HG03342 (cell line): ENCODE results near the gene ADGRE2.
"Not testable (repeated sequence)": the region's sequence is repeated elsewhere in the genome, so short reads cannot be mapped to it uniquely, and the experiment has no call there.

Source experiments
- ATAC-seq: cut with Tn5 transposase; IDR thresholded peaks from one replicate; pipeline ENCODE4 v1.9.1; 2021; ENCODE audit warnings: mild to moderate bottlenecking, moderate library complexity; ENCODE audit not compliant: unreplicated experiment

Gene ADGRE2

DNA sequence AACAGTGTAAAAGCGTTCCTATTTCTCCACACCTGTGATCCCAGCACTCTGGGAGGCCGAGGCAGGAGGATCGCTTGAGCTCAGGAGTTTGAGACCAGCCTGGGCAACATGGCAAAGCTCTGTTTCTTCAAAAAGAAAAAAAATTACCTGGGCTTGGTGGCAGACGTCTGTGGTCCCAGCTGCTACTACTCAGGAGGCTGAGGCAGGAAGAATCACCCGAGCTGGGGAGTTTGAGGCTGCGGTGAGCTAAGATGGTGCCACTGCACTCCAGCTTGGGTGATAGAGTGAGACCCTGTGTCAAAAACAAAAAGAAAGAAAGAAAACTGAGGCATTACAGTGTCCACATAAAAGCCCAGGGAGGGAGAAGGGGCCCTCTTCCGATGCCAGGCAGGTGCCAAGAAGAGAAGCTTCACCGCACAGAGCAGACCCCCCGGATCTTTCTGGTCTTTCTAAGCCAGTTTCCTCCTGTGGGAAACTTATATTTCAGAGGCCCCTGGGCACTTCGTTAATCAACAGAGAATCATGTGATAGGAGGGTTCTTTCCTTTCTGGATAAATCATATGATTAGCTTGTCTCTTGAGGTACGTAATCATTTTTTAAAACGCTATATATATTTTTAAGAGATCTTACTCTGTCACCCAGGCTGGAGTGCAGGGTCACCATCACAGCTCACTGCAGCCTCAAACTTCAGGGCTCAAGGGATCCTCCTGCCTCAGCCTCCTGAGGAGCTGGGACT is at the start of gene ADGRE2:
Gene ADGRE2, minus strand, starts transcription at position 451 of the 736 bp plus-strand sequence. CDS start 1,804 bp downstream, outside the sequence.
- ATAC-seq: not testable (repeated sequence)

DNA sequence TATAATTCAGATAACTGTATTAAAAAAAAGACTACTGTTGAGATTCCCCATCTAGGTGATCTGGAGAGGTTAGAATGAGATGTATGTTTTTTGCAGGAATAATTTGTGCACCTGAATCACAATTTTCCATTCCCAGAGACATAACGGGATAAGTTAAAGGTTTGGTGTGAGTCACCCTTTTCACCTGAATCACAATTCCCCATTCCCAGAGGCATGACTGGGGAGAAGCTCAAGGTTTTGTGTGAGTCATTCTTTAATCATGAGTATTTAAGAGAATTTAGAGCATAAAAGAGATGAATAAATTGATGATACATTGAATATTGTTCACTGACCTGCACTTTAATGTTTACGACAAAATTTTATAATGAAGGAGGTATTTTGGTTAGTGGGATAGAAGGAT is 47.6 kb upstream of the ADGRE2 start:
- ATAC-seq: no peak

DNA sequence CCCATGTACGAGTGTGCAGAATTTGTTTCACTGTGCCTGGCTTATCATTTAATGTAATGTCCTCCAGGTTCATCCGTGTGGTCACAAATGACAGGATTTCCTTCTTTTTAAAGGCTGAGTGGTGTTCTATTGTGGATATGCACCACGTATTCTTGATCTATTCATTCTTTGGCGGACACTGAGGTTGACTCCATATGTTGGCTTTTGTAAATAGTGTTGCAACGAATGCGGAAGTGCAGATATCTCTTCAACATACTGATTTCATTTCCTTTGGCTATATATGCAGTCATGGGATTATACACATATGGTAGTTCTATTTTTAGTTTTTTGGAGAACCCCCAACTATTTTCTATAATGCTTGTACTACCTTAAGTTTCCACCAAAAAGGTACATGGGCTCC is 43.6 kb upstream of the ADGRE2 start:
- ATAC-seq: no peak

DNA sequence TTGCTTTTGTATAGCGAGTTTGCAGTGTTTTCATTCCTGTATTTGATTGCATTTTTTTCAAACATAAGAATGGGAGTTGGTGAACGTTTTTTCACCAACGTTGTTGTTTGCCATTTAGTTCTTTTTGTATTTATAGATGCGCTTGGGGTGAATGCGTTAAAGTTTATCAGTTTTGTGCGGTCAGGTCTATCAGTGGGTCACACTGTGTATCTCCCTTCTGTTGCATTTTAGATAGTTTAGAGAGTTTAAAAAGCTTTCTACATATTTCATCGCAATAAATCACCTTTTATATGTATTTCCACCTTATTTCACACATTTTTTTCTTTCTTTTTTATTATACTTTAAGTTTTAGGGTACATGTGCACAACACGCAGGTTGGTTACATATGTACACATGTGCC is 40.2 kb upstream of the ADGRE2 start:
- no peak for ATAC-seq

DNA sequence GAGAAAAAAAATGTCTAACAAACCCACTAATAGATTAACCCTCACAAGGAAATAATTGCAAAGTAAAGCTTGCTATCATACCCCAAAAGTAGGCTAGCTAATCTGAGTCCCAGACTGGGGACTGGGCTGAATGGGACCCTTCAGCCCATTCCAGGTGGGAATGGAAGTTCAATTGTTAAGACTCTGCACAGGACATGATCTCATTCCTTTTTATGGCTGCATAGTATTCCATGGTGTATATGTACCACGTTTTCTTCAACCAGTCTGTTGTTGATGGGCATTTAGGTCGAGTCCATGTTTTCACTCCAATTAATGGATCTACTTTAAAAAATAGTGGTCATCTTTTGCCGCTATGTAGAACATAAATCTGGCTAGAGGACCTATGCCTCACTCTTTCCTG is 38.7 kb upstream of the ADGRE2 start:
- no peak for ATAC-seq

DNA sequence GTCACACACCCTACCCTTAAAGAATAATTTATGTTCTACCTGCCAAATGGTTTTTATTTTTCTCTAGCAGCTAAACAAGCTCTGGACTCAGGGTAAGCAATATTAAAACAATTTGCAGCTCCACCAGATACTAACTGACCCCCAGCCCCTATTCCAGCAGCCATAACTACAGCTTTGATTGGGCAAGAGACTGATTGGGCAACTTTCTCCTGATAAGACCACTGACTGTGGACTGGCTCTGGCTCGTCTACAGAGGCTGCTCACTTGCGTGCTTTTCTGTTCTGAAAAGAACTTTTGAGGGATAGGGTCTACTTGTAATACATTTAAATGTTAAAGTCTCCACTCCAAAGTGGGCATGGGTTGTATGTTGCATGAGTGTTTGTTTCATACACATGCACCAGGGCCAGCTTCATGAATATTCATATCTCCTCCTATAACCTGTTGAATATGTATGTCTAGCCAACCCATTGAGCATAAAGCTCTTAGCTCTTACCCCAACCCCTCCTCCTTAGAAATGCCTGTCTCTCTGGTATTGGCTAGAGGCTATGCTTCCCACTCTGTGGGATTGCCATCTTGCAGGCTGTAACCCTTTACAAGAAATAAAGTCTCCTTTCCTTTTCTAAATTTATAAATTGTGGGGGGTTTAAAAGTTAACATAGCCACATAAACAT is 36.8 kb upstream of the ADGRE2 start:
- ATAC-seq: no peak

DNA sequence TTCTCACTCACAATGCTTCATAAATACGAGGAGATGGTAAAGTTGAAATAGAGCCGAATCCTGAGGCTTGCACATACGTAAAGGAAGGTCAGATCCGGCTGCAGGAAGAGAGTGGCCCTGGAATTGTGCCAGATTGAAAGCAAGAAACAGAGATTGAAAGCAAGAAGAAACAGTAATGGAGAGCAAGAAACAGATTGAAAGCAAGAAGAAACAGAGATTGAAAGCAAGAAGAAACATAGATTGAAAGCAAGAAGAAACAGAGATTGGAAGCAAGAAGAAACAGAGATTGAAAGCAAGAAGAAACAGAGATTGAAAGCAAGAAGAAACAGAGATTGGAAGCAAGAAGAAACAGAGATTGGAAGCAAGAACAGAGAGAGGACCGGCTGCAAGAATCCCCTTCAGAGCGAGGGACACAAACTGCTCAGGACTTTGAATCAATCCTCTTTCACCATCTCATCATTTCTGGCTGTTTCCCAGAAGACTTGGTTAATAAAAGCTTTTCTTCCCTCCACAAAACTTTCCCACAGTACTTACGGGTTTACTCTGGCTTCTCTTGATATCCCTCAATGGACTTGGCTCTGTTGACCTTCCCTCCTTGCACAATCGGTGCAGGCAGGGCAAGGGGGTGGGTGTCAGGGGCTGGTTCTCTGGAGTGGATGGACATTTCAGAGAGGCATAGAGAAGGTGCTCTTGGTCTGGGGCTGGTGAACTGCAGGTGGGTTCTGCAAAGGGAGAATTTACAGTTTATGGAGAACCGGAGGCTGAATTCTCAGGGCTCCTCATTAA is 31.1 kb upstream of the ADGRE2 start:
- no peak for ATAC-seq

DNA sequence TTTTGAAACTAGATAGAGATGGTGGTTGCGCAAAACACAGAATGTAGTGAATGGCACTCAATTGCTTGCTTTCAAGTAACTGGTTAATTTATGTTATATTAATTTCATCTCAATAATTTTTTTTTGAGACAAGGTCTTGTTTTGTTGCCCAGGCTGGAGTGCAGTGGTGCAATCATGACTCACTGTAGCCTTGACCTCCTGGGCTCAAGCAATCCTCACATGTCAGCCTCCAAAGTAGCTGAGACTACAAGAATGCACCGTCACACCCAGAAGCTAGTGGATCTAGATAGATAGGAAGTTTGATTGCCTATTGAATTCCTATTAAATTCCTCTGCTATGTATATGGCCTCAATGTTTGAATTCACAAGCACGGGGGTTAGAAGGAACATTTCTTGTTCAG is 26.4 kb upstream of the ADGRE2 start:
- ATAC-seq: no peak

DNA sequence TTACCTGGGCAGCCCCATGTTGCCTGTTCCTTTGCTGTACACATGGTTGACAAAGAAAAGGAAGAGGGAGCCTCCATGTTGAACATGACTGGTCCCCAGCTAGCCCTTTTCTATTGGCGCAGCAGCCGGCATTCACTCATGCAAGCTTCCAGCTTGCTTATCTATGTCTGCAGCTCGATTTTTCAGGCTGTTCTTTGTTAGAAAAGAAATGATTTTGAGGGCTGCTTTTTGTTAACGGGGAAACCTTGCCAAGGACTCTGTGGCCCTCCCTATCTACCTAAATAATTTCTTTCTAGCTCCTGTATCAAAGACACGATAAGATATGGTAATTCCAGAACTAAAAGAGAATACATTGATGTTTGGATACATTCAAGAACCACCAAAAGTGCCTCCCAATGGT is 20.4 kb upstream of the ADGRE2 start:
- ATAC-seq: no peak

DNA sequence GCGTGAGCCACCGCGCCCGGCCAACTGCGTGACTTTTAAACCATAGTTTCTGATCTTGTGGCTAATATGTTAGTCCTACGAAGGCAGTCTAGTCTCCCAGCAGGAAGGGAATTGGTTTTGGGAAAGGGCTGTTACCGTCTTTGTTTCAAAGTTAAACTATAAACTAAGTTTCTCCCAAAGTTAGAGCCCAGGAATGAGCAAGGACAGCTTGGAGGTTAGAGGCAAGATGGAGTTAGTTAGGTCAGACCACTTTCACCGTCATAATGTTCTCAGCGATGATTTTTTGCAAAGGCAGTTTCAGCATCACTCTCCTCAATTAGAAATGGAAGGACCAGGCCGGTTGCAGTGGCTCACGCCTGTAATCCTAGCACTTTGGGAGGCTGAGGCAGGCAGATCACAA is 17.7 kb upstream of the ADGRE2 start:
- ATAC-seq: no peak

DNA sequence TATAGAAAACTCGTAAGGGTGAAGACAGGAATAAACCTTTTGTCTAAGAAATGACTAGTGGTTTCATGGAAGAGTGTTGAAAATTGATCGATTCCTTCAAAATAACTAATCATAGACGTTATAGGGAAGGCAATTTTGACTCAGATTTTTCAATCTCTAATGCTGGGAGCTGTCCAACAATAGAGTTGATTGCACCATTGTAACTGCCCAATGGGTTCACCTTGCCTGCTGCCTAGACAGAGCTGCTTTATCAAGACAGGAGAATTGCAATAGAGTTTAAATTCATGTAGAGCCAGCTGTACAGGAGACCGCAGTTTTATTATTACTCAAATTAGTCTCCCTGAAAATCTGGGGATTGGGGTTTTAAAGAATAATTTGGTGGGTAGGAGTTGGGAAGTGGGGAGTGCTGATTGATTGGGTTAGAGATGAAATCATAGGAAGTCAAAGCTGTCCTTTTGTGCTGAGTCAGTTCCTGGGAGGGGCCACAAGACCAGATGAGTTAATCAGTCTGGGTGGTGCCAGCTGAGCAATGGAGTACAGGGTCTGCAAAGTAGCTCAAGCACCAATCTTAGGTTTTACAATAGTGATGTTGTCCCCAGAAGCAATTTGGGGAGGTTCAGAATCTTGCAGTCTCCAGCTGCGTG is 16.8 kb upstream of the ADGRE2 start:
- ATAC-seq: no peak

DNA sequence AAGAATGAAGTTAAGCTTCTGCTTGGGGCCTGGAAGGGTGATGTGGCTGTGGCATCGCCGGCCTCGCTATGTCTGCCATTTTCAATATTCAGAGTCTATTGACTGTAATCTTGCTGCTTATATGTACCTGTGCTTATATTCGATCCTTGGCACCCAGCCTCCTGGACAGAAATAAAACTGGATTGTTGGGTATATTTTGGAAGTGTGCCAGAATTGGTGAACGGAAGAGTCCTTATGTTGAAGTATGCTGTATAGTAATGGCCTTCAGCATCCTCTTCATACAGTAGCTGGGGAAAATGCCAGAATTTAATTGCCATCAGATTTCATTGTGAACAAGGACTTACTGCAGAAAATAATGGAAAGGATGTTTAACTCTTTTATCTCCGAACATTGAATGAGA is 13.9 kb upstream of the ADGRE2 start:
- ATAC-seq: not testable (repeated sequence)

DNA sequence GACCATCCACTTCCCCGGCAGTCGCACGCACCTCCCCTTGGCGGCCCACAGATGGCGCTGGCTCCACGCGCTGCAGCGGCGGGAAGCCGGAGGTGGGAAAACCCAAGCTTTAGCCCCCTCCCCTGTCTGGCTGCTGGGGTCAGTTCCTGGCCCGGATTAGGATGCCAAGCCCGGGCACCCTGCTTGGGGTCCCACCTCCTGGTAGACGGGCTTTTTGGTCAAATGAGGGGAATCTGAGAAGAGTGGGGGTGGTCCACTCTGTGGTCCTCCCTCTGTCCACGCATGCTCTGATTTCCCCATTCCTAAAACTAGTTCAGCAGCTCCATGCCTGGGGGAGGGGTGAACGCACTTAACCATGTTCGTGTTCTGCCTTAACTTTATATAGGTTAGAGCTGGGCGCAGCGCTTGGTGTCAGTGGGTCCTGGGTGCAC is 8.1 kb upstream of the ADGRE2 start:
- ATAC-seq: no peak

DNA sequence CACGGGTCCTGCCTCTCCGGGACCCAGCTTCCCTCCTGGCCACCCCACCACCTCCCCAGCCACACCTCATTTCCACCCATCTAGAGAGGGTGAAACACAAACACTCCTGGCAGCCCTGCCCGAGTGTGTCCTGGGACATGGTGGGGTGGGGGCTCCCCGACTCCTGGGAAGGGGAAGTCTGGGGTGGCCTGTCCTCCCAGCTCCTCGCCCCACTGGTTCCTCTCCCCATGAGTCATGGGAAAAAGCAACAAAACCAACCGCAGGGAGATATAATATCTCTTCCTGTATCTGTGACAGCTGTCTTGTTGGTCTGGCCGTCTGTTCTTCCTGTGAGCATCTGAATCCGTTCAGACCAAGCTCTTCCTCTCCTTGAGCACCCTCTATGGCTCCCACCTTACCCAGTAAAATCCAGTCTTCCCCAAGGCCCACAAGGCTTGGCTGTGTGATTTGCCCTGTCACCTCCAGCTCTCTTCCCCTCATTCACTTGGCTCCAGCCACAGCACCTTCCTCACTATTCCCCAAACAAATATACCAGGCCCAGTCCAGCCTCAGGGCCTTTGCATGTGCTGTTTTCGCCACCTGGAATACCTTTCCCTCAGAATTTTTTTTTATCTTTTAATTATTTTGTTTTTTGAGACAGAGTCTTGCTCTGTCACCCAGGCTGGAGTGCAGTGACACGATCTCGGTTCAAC is 6.9 kb upstream of the ADGRE2 start:
- ATAC-seq: not testable (repeated sequence)

DNA sequence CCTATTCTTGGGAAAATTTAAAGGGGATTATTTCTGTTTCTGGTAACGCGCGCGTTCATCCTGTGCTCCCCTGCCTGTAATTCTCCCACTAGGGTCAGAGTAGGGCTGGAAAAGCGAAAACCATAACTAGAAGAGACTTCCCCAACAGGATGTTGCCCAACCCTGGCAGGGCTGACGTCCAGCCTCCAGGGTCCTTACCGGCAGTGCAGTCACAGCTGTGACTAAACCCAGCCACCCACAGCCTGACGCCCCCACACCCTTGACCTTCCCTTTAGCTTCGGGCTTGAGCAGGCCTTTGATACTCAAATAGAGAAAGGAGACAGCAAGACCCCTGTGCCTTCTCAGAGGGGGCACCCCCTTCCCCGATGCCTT is 6.4 kb upstream of the ADGRE2 start:
- ATAC-seq: not testable (repeated sequence)

DNA sequence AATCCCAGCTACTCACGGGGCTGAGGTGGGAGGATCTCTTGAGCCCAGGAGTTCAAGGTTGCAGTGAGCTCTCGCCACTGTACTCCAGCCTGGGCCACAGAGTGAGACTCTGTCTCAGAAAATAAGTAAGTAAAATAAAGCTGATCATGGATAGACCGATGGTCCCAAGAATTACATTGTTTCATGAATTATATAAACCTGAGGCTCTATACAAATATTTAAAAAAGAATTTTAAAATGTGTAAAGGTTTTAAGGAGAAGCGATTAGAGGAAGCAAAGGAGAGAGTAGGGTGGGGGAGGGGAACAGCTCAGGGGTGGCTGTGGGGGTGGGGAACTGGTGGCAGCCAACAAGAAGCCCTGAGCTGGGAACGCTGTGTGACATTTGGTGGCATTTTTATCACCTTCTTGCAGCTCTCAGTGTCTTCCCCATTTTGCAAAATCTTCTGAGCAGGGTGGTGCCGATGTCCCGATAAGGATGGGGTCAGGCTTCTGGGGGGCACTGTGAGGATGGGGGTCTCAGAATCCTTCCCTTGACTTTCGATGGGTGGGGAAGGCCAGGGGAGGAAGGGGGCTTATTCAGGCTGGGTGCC is 5.1 kb upstream of the ADGRE2 start:
- not testable (repeated sequence) for ATAC-seq

DNA sequence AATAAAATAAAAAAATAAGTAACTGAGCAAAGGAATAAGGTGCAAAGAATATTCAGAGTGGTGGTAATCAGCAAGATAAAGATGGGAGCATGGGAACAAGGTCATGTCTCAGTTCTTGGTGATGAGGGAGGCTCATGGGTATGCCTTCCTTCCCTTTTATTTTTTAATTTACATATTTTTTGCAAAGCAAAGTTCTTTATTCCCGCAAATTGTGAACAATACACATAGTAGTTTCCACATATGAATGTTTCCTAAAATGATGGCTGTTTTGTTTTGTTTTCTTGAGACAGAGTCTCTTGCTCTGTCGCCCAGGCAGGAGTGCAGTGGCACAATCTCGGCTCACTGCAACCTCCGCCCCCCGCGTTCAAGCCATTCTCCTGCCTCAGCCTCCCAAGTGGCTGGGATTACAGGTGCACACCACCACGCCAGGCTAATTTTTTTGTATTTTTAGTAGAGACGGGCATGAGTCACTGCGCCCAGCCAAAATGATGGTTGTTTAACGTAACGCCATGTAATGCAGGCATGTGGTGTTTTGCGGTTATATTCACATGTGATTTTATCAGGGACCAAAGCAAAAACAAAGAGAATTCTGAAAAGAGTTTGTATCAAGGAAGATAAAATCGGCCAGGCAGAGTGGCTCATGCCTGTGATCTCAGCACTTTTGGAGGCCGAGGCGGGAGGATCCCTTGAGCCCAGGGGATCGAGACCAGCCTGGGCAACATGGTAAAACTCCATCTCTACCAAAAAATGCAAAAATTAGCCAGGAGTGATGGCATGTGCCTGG is 4.5 kb upstream of the ADGRE2 start:
- no peak for ATAC-seq

DNA sequence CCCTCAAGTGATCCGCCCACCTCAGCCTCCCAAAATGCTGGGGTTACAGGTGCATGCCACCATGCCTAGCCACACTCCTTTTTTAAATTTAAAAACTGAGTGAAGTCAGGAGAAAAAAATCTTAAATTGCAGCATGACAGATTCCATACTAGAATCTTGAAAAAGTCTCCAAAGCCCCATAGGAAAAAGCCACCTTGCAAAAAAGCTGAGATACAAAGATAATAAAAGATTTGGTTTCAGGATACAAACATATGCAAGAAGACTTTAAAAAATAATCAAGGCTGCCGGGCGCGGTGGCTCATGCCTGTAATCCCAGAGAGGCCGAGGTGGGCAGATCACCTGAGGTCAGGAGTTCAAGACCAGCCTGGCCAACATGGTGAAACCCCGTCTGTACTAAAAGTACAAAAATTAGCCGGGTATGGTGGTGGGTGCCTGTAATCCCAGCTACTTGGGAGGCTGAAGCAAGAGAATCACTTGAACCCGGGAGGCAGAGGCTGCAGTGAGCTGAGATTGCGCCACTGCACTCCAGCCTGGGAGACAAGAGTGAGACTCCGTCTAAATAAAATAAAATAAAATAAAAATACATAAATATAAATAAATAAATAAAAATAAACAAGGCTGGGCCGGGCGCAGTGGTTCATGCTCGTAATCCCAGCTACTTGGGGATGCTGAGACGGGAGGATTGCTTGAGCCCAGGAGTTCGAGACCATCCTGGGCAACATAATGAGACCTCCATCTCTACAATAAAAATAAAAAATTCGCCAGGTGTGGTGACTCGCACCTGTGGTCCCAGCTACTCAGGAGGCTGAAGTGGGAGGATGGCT is 3.6 kb upstream of the ADGRE2 start:
- ATAC-seq: not testable (repeated sequence)
